GM20000 (cell line): ENCODE data around the gene GRP.

Experiments
- DNase-seq: peaks from one replicate; pipeline ENCODE4 v3.0.0; 2012; ENCODE audit warnings: low spot score
- TF ChIP-seq, protein P1 (sequence below): IDR thresholded peaks from 2 replicates; pipeline ENCODE4 v1.5.1; 2012; ENCODE audit warnings: mild to moderate bottlenecking, control low read depth; ENCODE audit errors: extremely low read depth, missing control alignments

GRP gene

DNA sequence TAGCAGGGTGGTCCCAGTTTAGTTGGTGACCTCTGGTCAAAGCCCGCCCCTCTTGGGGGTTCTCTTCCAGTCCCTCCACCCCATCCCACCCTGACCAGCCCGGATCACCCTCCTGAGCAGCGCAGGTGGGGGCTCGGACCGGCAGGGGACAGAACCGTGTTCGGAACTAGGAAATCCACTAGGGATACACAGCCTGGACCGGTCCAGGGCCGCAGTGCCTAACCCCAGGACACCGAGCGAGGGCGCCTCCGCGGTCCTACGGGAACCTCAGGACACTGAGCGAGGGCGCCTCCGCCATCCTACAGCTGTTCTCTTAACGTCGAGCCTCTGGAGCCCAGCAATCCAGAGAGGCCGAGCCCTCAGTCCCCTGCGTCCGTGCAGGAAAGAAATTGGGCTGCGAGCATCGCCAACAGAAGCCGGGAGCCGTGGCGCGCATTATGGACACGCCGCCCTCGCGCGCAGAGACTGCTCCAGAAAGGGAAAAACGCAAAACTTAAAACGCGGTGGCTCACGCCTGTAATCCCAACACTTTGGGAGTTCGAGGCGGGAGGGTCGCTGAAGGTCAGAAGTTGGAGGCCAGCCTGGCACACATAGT is 44.8 kb downstream of the GRP start:
- TF ChIP-seq, protein P1, sequence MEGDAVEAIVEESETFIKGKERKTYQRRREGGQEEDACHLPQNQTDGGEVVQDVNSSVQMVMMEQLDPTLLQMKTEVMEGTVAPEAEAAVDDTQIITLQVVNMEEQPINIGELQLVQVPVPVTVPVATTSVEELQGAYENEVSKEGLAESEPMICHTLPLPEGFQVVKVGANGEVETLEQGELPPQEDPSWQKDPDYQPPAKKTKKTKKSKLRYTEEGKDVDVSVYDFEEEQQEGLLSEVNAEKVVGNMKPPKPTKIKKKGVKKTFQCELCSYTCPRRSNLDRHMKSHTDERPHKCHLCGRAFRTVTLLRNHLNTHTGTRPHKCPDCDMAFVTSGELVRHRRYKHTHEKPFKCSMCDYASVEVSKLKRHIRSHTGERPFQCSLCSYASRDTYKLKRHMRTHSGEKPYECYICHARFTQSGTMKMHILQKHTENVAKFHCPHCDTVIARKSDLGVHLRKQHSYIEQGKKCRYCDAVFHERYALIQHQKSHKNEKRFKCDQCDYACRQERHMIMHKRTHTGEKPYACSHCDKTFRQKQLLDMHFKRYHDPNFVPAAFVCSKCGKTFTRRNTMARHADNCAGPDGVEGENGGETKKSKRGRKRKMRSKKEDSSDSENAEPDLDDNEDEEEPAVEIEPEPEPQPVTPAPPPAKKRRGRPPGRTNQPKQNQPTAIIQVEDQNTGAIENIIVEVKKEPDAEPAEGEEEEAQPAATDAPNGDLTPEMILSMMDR, result no peak
- no peak for DNase-seq

DNA sequence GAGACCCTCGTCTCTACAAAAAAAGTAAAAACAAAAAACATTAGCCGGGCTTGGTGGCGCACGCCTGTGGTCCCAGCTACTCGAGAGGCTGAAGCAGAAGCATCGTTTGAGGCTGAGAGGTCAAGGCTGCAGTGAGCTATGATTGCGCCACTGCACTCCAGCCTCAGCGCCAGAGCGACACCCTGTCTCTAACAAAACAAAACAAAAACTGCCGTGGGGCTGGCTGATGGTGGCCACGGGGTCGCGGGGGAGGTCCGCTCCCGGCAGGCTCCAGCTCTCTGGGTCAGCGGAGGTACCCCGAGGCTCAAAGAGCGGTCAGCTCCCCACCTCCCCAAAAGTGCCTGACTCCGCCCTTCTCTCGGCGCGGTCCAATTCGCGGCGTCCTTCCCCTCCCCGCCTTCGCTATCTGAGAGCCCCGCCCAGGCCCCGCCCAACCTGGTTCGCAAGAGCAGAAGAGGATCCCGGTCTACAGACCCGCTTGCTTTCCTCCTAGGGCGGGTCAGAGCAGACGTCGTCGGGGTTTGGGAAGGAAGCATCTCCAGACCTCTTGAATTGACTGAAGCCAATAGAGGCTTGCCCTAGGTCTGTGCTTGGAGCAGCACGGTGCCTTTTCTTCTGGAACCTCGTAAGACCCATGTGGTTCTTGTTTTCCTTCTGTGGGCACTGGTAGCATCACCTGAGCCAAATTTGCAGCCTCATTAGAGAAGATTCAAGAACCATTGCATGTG is 45.5 kb downstream of the GRP start:
- TF ChIP-seq, protein P1, result no peak
- peak; percentile 64 for DNase-seq

DNA sequence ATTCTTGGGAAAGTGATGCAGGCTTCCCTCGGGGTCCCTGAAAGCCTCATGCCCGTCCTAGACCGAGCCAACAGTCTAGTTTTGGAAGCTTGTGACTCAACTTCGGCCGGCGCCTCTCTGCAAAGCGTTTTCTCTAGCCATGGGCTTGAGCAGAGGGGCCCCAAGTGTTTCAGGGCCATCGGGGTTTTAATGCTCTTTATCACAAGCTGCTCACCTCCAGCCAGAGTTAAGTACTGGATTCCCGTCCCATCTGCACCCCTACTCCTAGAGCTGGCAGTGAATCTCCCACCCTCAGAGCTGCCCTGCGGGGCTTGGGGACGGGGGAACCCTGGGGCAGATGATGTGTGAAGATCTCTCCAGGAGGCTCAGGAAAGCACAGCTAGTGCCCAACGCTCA is 46.0 kb downstream of the GRP start:
- no peak for DNase-seq
- TF ChIP-seq, protein P1, result no peak

DNA sequence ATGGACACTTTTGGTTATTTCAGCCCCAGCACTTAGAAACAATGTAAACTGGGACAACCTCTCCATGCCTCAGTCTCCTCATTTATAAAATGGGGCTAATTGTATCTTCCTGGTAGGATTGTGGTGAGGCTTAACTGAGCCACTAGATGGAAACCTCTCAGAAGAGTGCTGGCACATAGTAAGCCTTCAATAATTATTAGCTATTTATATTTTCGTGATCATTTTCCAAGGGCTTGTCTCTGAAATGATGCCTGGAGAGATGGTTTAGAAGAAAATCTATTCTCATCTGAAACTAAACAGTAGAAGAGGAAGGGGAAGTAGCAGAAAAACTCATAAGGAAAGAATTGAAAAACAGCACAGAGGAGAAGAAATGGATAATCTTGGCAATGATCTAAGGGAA is 46.5 kb downstream of the GRP start:
- DNase-seq, result no peak
- TF ChIP-seq, protein P1, result no peak

DNA sequence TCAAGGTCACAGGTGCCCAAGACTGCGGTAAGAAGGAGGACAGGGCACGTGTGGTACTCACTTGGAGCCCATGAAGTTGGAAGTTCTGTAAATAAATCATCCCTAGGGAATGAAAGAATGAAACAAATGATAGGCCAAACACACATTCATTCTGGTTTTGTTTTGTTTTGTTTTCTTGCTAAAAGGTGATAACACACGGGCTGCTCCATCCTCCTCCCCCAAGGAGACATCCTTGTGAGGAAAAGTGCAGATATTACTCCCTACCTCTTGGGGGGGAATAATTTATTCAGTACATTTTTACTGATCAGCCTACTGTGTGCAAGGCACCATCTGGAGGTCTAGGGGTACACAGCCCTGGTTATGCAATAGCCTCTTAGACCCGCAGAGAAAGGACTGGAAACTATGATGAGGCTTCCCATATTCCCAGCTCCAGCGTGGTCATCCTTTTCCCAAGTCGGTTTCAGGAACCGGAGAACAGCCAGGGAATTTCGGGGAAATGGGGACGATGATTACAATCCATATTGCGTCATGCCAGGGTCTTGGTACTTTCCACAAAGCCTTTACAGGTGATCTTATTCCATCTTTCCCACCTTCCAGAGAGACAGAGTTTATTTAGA is 47.0 kb downstream of the GRP start:
- DNase-seq, result no peak
- TF ChIP-seq, protein P1, result no peak

DNA sequence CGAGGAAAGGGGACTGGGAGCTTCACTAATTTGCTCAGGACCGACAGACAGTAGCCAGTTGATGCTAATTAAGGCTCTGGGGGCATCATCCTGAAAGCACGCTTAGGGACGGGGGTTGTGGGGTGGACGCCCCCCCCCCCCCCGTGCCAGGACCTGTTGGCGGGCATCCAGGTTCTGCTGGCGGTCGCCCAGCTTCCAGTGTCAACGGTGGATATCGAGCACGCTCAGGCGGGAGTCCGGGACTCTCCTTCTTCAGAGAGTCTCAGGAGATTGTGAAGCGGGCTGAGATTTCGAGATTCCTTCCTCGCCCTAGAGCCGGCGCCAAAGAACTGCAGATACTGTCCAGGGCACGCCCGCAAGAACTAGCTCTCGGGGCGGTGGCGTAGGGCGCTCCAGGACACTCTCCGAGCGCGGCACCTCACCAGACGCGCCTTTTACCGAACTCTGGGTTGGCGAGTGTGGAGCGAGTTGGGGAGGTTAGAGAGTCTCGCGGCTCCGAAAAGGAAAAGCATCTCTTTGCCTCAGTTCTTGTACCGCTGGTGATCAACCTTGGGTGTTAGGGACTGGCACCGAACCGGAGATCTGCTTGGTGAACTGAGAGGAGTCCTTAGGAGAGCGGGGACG is 47.7 kb downstream of the GRP start:
- DNase-seq, result peak; percentile 31
- TF ChIP-seq, protein P1, result no peak
